H1 (cell line): ENCODE data around the gene MAGI1. TPM values are rescaled to one million over a fixed set of nuclear protein-coding genes. Genes with fewer than 3 reads are reported as not detected.

Experiments
- CTCF ChIA-PET: fragments of 300-600 bp; sonication (Branson Sonifier 250); formaldehyde crosslinking; loops from one replicate; lab custom pipeline; 2021; ENCODE audit not compliant: partially characterized antibody; lab: Charles Lee
- POLR2A ChIA-PET: fragments of 300-600 bp; sonication (Branson Sonifier 250); formaldehyde crosslinking; loops from one replicate; lab custom pipeline; 2021; ENCODE audit warnings: inconsistent platforms; ENCODE audit not compliant: partially characterized antibody; lab: Charles Lee
- DNase-seq, 2 experiments: peaks; one replicate each; pipeline versions ENCODE4 v3.0.0 to v3.0.0-alpha.2; 2010 to 2022; ENCODE audit warnings: low spot score in 2 of 2, low read depth in 1 of 2, mixed read lengths in 1 of 2
- FAIRE-seq: peaks from 2 replicates; lab custom pipeline; 2011; peaks lifted over from hg19 to GRCh38; lab: Jason Lieb, UNC
- H2AFZ ChIP-seq: 2 replicates; pipeline ENCODE4 v1.8.1; 2012; ENCODE audit warnings: low read length, inconsistent platforms
- H2AK5ac ChIP-seq: 2 replicates; pipeline ENCODE4 v1.6.1; 2013; ENCODE audit warnings: low read depth, low read length
- H2BK120ac ChIP-seq: replicated peaks from 2 replicates; pipeline ENCODE3; 2013; ENCODE audit warnings: low read depth, low read length, inconsistent platforms
- H2BK12ac ChIP-seq: 2 replicates; pipeline ENCODE4 v1.6.1; 2013; ENCODE audit warnings: low read depth, low read length
- H2BK15ac ChIP-seq: 2 replicates; pipeline ENCODE4 v1.6.1; 2013; ENCODE audit warnings: low read length
- H2BK20ac ChIP-seq: 2 replicates; pipeline ENCODE4 v1.6.1; 2013; ENCODE audit warnings: low read length
- H2BK5ac ChIP-seq: 2 replicates; pipeline ENCODE4 v1.6.1; 2013; ENCODE audit warnings: low read depth, low read length
- H3K14ac ChIP-seq: 2 replicates; pipeline ENCODE4 v1.6.1; 2013; ENCODE audit warnings: inconsistent platforms; ENCODE audit not compliant: insufficient read length
- H3K18ac ChIP-seq: 2 replicates; pipeline ENCODE4 v1.6.1; 2013; ENCODE audit warnings: low read length; ENCODE audit errors: extremely low read depth
- H3K23ac ChIP-seq: 2 replicates; pipeline ENCODE4 v1.6.1; 2013; ENCODE audit warnings: inconsistent platforms; ENCODE audit not compliant: insufficient read length
- H3K23me2 ChIP-seq: 2 replicates; pipeline ENCODE4 v1.6.1; 2013; ENCODE audit warnings: low read depth, low read length
- H3K27ac ChIP-seq: 2 replicates; pipeline ENCODE4 v1.6.1; 2011; ENCODE audit warnings: low read depth, low read length, inconsistent platforms
- H3K27me3 ChIP-seq, 4 experiments: replicated peaks in 1 of 4; 1 replicate in 1 of 4; 2 replicates in 3 of 4; pipeline versions ENCODE4 v1.6.1 to v1.8.1; 2011 to 2013; ENCODE audit warnings: low read length in 3 of 4, mild to moderate bottlenecking in 3 of 4, inconsistent platforms in 2 of 4, mixed read lengths in 2 of 4, moderate library complexity in 1 of 4; ENCODE audit not compliant: control insufficient read depth in 3 of 4, insufficient read depth in 3 of 4; ENCODE audit errors: extremely low read depth in 1 of 4
- H3K36me3 ChIP-seq, 4 experiments: 2 replicates each; pipeline versions ENCODE4 v1.6.1 to v1.8.1; 2011 to 2013; ENCODE audit warnings: mild to moderate bottlenecking in 4 of 4, low read length in 3 of 4, moderate library complexity in 2 of 4, control low read depth in 1 of 4, inconsistent platforms in 1 of 4; ENCODE audit not compliant: insufficient read depth in 4 of 4, control insufficient read depth in 2 of 4
- H3K4ac ChIP-seq: replicated peaks from 2 replicates; pipeline ENCODE3; 2013; ENCODE audit warnings: low read length, low read depth, mixed read lengths, inconsistent platforms; ENCODE audit not compliant: insufficient read length
- H3K4me1 ChIP-seq, 4 experiments: replicated peaks in 1 of 4; 1 replicate in 1 of 4; 2 replicates in 3 of 4; pipeline versions ENCODE4 v1.6.1 to v1.8.1; 2011 to 2013; ENCODE audit warnings: low read length in 3 of 4, inconsistent platforms in 2 of 4, mixed read lengths in 1 of 4; ENCODE audit not compliant: insufficient read depth in 4 of 4, control insufficient read depth in 3 of 4
- H3K4me2 ChIP-seq, 2 experiments: 2 replicates each; pipeline versions ENCODE4 v1.6.1 to v1.8.1; 2011 to 2013; ENCODE audit warnings: low read depth in 2 of 2, low read length in 2 of 2, control low read depth in 1 of 2, inconsistent platforms in 1 of 2, mild to moderate bottlenecking in 1 of 2; ENCODE audit not compliant: insufficient read depth in 1 of 2
- H3K4me3 ChIP-seq, 4 experiments: fragments of 200-600, 300-600 bp in 1 of 4; sonication (generic), shearing (Covaris generic), sonication (Bioruptor Twin) in 1 of 4; 2 replicates each; pipeline versions ENCODE4 v1.5.1 to v1.8.1; 2011 to 2016; ENCODE audit warnings: low read length in 4 of 4, low read depth in 3 of 4, control low read depth in 2 of 4, inconsistent platforms in 2 of 4, mild to moderate bottlenecking in 2 of 4, mixed read lengths in 1 of 4, moderate library complexity in 1 of 4; ENCODE audit not compliant: insufficient read depth in 2 of 4; ENCODE audit errors: extremely low read depth in 1 of 4
- H3K56ac ChIP-seq: replicated peaks from 2 replicates; pipeline ENCODE3; 2013; ENCODE audit warnings: low read depth, mild to moderate bottlenecking, mixed read lengths, low read length, inconsistent platforms; ENCODE audit not compliant: insufficient read length
- H3K79me1 ChIP-seq: 2 replicates; pipeline ENCODE4 v1.6.1; 2013; ENCODE audit warnings: low read depth, low read length, control low read depth
- H3K79me2 ChIP-seq, 2 experiments: 2 replicates each; pipeline versions ENCODE4 v1.6.1 to v1.8.1; 2012 to 2013; ENCODE audit warnings: low read length in 2 of 2, mild to moderate bottlenecking in 2 of 2, inconsistent platforms in 1 of 2; ENCODE audit not compliant: insufficient read depth in 2 of 2, control insufficient read depth in 1 of 2
- H3K9ac ChIP-seq, 4 experiments: replicated peaks in 1 of 4; 1 replicate in 1 of 4; 2 replicates in 3 of 4; pipeline versions ENCODE4 v1.6.1 to v1.8.1; 2011 to 2013; ENCODE audit warnings: low read depth in 3 of 4, low read length in 3 of 4, control low read depth in 2 of 4, mild to moderate bottlenecking in 2 of 4, moderate library complexity in 2 of 4, inconsistent platforms in 1 of 4; ENCODE audit errors: extremely low read depth in 1 of 4
- H3K9me3 ChIP-seq, 2 experiments: 2 replicates each; pipeline versions ENCODE4 v1.6.1 to v1.8.1; 2012 to 2013; ENCODE audit warnings: mild to moderate bottlenecking in 2 of 2, moderate library complexity in 2 of 2, control low read depth in 1 of 2, inconsistent platforms in 1 of 2, low read depth in 1 of 2, low read length in 1 of 2, mixed read lengths in 1 of 2; ENCODE audit not compliant: insufficient read depth in 2 of 2
- H4K20me1 ChIP-seq, 2 experiments: replicated peaks in 1 of 2; 2 replicates each; pipeline versions ENCODE3 to v1.8.1; 2011 to 2013; ENCODE audit warnings: inconsistent platforms in 2 of 2, low read length in 2 of 2, mild to moderate bottlenecking in 1 of 2; ENCODE audit not compliant: insufficient read depth in 2 of 2, control insufficient read depth in 1 of 2
- H4K5ac ChIP-seq: 2 replicates; pipeline ENCODE4 v1.6.1; 2013; ENCODE audit warnings: low read length, low read depth, mixed read lengths, inconsistent platforms; ENCODE audit not compliant: insufficient read length
- H4K8ac ChIP-seq: 2 replicates; pipeline ENCODE4 v1.8.0; 2013; ENCODE audit warnings: mild to moderate bottlenecking, moderate library complexity, low read length, inconsistent platforms; ENCODE audit not compliant: insufficient read depth; ENCODE audit errors: extremely low read depth
- H4K91ac ChIP-seq: replicated peaks from 2 replicates; pipeline ENCODE3; 2013; ENCODE audit warnings: low read length, mixed read lengths, inconsistent platforms; ENCODE audit not compliant: insufficient read length
- polyA plus RNA-seq, 7 experiments: library from polyadenylated mRNA; depleted of rRNA in 3 of 7; stranded (reverse) in 5 of 7; unstranded in 2 of 7; fragments of >200 nt in 5 of 7; fragments of 200-250 nt in 2 of 7; gene quantifications; 1 replicate in 5 of 7; 2 replicates in 1 of 7; 4 replicates in 1 of 7; pipeline versions ENCODE4 v1.2.1 to v1.2.3, GENCODE V29; 2011 to 2013; ENCODE audit warnings: missing spikeins in 2 of 7, mixed read lengths in 2 of 7
- total RNA-seq: library from RNA; stranded (reverse); fragmentation: NEBNext Ultra II Directional; extraction: Animal tissue kit (Norgen Biotek cat#: 25700); gene quantifications from 2 replicates; pipeline ENCODE4 v1.2.1, GENCODE V29; 2021
- TF ChIP-seq, protein P1 (sequence below): fragments of 300-600 bp; sonication (generic); IDR thresholded peaks from 2 replicates; pipeline ENCODE4 v1.7.1; 2012; ENCODE audit warnings: low read length, moderate library complexity, mild to moderate bottlenecking, inconsistent platforms; ENCODE audit not compliant: insufficient replicate concordance

MAGI1 gene
- total and polyA plus RNA-seq, 2 of the 8 experiments (the other 6 are each of a cell fraction or from before 2014, with no cell fraction given) = 19.8 to 78.0 TPM

DNA sequence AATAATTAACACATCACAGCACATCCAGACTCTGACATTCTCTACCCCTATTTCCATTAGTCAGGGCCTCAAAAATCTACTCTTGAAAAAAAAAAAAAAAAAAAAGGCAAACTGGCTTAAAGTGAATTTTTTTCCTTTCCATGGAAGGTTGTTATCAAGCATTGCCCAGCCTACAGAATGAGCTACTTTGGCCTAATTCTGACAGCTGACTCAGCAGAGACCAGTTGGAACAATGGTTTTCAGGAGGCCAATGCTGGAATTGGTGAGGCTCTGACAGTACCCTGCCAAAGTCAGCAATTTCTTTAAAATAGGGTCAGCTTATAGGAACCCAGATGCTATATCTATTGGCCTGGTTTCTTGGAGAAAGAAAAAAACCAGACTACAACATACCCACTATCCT lies 454.7 kb downstream of the MAGI1 start:
- Histone ChIP-seq H3K4me2 (no peak overlapping the region), H3K23ac (no peak overlapping the region), H2BK12ac (no peak overlapping the region), H2AK5ac (no peak overlapping the region), H4K5ac (no peak overlapping the region), H3K79me2 (peaks cover 5 to 99% of the 10 kb centered on the region in 2 experiments), H3K27ac (no peak overlapping the region), H3K4me3 (no peak overlapping the region), H3K23me2 (no peaks in the 10 kb centered on the region), H3K79me1 (peaks cover 4% of the 10 kb centered on the region; the same call in 1 of the 2 replicates), H3K18ac (no peak overlapping the region), H3K27me3 (no peaks in the 10 kb centered on the region), H2BK120ac (no peak overlapping the region), H3K9me3 (no peaks in the 10 kb centered on the region), H2BK5ac (no peak overlapping the region), H4K8ac (no peak overlapping the region), H2AFZ (no peak overlapping the region), H3K56ac (no peak overlapping the region), H4K91ac (no peak overlapping the region), H2BK15ac (no peak overlapping the region), H2BK20ac (no peak overlapping the region), H3K36me3 (no peaks in the 10 kb centered on the region), H3K14ac (no peak overlapping the region), H3K4me1 (peaks cover 3 to 20% (median 8%) of the 10 kb centered on the region in 4 experiments; a peak in 4 of 7 replicates), H4K20me1 (peaks cover 2 to 5% of the 10 kb centered on the region in 2 experiments), H3K9ac (no peak overlapping the region), H3K4ac (no peak overlapping the region)
- ChIA-PET POLR2A (interaction anchor here (1.4 to 2.4 kb wide), 2 partner anchors 13 to 28 kb away, joined by 3 to 11 read pairs; no protein-coding TSS in a partner anchor), CTCF (interaction anchor here (0.7 to 2.2 kb wide), 4 partner anchors 14 to 183 kb away, joined by 3 to 11 read pairs (median 4); no protein-coding TSS in a partner anchor)
- DNase-seq (no peak), FAIRE-seq (no peak)
- TF ChIP-seq, protein P1, sequence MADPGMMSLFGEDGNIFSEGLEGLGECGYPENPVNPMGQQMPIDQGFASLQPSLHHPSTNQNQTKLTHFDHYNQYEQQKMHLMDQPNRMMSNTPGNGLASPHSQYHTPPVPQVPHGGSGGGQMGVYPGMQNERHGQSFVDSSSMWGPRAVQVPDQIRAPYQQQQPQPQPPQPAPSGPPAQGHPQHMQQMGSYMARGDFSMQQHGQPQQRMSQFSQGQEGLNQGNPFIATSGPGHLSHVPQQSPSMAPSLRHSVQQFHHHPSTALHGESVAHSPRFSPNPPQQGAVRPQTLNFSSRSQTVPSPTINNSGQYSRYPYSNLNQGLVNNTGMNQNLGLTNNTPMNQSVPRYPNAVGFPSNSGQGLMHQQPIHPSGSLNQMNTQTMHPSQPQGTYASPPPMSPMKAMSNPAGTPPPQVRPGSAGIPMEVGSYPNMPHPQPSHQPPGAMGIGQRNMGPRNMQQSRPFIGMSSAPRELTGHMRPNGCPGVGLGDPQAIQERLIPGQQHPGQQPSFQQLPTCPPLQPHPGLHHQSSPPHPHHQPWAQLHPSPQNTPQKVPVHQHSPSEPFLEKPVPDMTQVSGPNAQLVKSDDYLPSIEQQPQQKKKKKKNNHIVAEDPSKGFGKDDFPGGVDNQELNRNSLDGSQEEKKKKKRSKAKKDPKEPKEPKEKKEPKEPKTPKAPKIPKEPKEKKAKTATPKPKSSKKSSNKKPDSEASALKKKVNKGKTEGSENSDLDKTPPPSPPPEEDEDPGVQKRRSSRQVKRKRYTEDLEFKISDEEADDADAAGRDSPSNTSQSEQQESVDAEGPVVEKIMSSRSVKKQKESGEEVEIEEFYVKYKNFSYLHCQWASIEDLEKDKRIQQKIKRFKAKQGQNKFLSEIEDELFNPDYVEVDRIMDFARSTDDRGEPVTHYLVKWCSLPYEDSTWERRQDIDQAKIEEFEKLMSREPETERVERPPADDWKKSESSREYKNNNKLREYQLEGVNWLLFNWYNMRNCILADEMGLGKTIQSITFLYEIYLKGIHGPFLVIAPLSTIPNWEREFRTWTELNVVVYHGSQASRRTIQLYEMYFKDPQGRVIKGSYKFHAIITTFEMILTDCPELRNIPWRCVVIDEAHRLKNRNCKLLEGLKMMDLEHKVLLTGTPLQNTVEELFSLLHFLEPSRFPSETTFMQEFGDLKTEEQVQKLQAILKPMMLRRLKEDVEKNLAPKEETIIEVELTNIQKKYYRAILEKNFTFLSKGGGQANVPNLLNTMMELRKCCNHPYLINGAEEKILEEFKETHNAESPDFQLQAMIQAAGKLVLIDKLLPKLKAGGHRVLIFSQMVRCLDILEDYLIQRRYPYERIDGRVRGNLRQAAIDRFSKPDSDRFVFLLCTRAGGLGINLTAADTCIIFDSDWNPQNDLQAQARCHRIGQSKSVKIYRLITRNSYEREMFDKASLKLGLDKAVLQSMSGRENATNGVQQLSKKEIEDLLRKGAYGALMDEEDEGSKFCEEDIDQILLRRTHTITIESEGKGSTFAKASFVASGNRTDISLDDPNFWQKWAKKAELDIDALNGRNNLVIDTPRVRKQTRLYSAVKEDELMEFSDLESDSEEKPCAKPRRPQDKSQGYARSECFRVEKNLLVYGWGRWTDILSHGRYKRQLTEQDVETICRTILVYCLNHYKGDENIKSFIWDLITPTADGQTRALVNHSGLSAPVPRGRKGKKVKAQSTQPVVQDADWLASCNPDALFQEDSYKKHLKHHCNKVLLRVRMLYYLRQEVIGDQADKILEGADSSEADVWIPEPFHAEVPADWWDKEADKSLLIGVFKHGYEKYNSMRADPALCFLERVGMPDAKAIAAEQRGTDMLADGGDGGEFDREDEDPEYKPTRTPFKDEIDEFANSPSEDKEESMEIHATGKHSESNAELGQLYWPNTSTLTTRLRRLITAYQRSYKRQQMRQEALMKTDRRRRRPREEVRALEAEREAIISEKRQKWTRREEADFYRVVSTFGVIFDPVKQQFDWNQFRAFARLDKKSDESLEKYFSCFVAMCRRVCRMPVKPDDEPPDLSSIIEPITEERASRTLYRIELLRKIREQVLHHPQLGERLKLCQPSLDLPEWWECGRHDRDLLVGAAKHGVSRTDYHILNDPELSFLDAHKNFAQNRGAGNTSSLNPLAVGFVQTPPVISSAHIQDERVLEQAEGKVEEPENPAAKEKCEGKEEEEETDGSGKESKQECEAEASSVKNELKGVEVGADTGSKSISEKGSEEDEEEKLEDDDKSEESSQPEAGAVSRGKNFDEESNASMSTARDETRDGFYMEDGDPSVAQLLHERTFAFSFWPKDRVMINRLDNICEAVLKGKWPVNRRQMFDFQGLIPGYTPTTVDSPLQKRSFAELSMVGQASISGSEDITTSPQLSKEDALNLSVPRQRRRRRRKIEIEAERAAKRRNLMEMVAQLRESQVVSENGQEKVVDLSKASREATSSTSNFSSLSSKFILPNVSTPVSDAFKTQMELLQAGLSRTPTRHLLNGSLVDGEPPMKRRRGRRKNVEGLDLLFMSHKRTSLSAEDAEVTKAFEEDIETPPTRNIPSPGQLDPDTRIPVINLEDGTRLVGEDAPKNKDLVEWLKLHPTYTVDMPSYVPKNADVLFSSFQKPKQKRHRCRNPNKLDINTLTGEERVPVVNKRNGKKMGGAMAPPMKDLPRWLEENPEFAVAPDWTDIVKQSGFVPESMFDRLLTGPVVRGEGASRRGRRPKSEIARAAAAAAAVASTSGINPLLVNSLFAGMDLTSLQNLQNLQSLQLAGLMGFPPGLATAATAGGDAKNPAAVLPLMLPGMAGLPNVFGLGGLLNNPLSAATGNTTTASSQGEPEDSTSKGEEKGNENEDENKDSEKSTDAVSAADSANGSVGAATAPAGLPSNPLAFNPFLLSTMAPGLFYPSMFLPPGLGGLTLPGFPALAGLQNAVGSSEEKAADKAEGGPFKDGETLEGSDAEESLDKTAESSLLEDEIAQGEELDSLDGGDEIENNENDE = no peak
